Endothelial cell of umbilical vein (primary cell): ENCODE results near the gene CACNA1A. TPM values are rescaled to one million over a fixed set of nuclear protein-coding genes. Genes with fewer than 3 reads are reported as not detected.

Source experiments
- BruUV-seq: library from RNA; stranded (reverse); fragments of 400-500 nt; replicated peaks from 2 replicates; lab custom pipeline; 2021; lab: Mats Ljungman, UMichigan
- CTCF ChIA-PET: fragments of 300-600, 350-600 bp; sonication (Branson Sonifier 250); formaldehyde crosslinking; loops from one replicate; lab custom pipeline; 2021; ENCODE audit warnings: antibody characterized with exemption, inconsistent platforms; lab: Charles Lee
- POLR2A ChIA-PET: fragments of 300-600, 350-600 bp; sonication (Branson Sonifier 250); formaldehyde crosslinking; loops from one replicate; lab custom pipeline; 2021; ENCODE audit warnings: antibody characterized with exemption, inconsistent platforms; lab: Charles Lee
- DNase-seq: peaks from one replicate; pipeline ENCODE4 v3.0.0-alpha.2; 2011; ENCODE audit warnings: low read depth, low spot score
- FAIRE-seq: peaks from 2 replicates; lab custom pipeline; 2011; peaks lifted over from hg19 to GRCh38; lab: Jason Lieb, UNC
- H2AFZ ChIP-seq: 2 replicates; pipeline ENCODE4 v1.6.0; 2012; ENCODE audit warnings: low read depth, low read length, control low read depth, inconsistent platforms
- H3K27ac ChIP-seq: 2 replicates; pipeline ENCODE4 v1.5.1; 2011; ENCODE audit warnings: low read depth, mild to moderate bottlenecking, control low read depth, low read length, moderate library complexity; ENCODE audit not compliant: insufficient read depth
- H3K27me3 ChIP-seq, 2 experiments: 2 replicates each; pipeline versions ENCODE4 v1.6.0 to v1.6.1; 2011; ENCODE audit warnings: low read length in 2 of 2, mixed read lengths in 1 of 2; ENCODE audit not compliant: control insufficient read depth in 2 of 2, insufficient read depth in 2 of 2
- H3K36me3 ChIP-seq, 2 experiments: 2 replicates in 1 of 2; 3 replicates in 1 of 2; pipeline ENCODE4 v1.5.1; 2011; ENCODE audit warnings: low read length in 2 of 2, mild to moderate bottlenecking in 1 of 2, moderate library complexity in 1 of 2; ENCODE audit not compliant: control insufficient read depth in 2 of 2, insufficient read depth in 2 of 2; ENCODE audit errors: extremely low read depth in 1 of 2
- H3K4me1 ChIP-seq: 3 replicates; pipeline ENCODE4 v1.5.1; 2011; ENCODE audit warnings: mild to moderate bottlenecking, low read length; ENCODE audit not compliant: control insufficient read depth, insufficient read depth; ENCODE audit errors: extremely low read depth
- H3K4me2 ChIP-seq: 2 replicates; pipeline ENCODE4 v1.6.1; 2011; ENCODE audit warnings: low read length, control low read depth, mixed read lengths; ENCODE audit not compliant: insufficient read depth
- H3K4me3 ChIP-seq, 3 experiments: fragments of 200-600 bp in 1 of 3; sonication (generic), shearing (Covaris generic) in 1 of 3; replicated peaks in 1 of 3; 2 replicates each; pipeline ENCODE4 v1.5.1; 2011 to 2016; ENCODE audit warnings: control low read depth in 3 of 3, low read length in 3 of 3, mild to moderate bottlenecking in 2 of 3, inconsistent platforms in 1 of 3, low read depth in 1 of 3, moderate library complexity in 1 of 3; ENCODE audit not compliant: insufficient read depth in 1 of 3
- H3K79me2 ChIP-seq: 2 replicates; pipeline ENCODE4 v1.6.0; 2012; ENCODE audit warnings: low read length, inconsistent platforms; ENCODE audit not compliant: control insufficient read depth, insufficient read depth
- H3K9ac ChIP-seq: replicated peaks from 2 replicates; pipeline ENCODE3; 2011; ENCODE audit warnings: low read length, control low read depth; ENCODE audit not compliant: insufficient read depth; ENCODE audit errors: extremely low read depth
- H3K9me1 ChIP-seq: replicated peaks from 3 replicates; pipeline ENCODE4 v1.6.0; 2011; ENCODE audit warnings: mild to moderate bottlenecking, low read length; ENCODE audit not compliant: control insufficient read depth, insufficient read depth; ENCODE audit errors: extremely low read depth
- H3K9me3 ChIP-seq: replicated peaks from 2 replicates; pipeline ENCODE4 v1.5.1; 2012; ENCODE audit warnings: low read length, inconsistent platforms; ENCODE audit not compliant: control insufficient read depth, insufficient read depth
- H4K20me1 ChIP-seq: replicated peaks from 2 replicates; pipeline ENCODE3; 2011; ENCODE audit warnings: mild to moderate bottlenecking, low read length; ENCODE audit not compliant: control insufficient read depth, insufficient read depth; ENCODE audit errors: extremely low read depth
- CTCF ChIP-seq, 2 donors: IDR thresholded peaks; 1 replicate in 1 of 2; 2 replicates in 1 of 2; pipeline ENCODE4 v1.5.1; 2011; ENCODE audit warnings: low read length in 2 of 2, mild to moderate bottlenecking in 2 of 2, moderate library complexity in 2 of 2, control low read depth in 1 of 2, inconsistent platforms in 1 of 2, low read depth in 1 of 2; ENCODE audit not compliant: insufficient read depth in 1 of 2; ENCODE audit errors: extremely low read depth in 1 of 2
- EZH2 ChIP-seq: IDR thresholded peaks from 2 replicates; pipeline ENCODE4 v1.6.1; 2012; ENCODE audit warnings: borderline replicate concordance, low read depth, mild to moderate bottlenecking, moderate library complexity, low read length, inconsistent platforms; ENCODE audit not compliant: severe bottlenecking
- FOS ChIP-seq: IDR thresholded peaks from 2 replicates; pipeline ENCODE4 v1.6.1; 2011; ENCODE audit warnings: mild to moderate bottlenecking, low read length, moderate library complexity, borderline replicate concordance; ENCODE audit not compliant: insufficient read depth
- GATA2 ChIP-seq: IDR thresholded peaks from 2 replicates; pipeline ENCODE4 v1.7.0; 2011; ENCODE audit warnings: low read depth, mild to moderate bottlenecking, moderate library complexity, mixed read lengths, low read length; ENCODE audit not compliant: insufficient read length, insufficient read depth
- JUN ChIP-seq: IDR thresholded peaks from 2 replicates; pipeline ENCODE4 v1.6.1; 2011; ENCODE audit warnings: borderline replicate concordance, low read depth; ENCODE audit not compliant: insufficient read length, insufficient read depth
- MAX ChIP-seq: IDR thresholded peaks from 2 replicates; pipeline ENCODE4 v1.6.1; 2011; ENCODE audit not compliant: insufficient read depth, insufficient read length
- MYC ChIP-seq: IDR thresholded peaks from one replicate; pipeline ENCODE4 v1.6.1; 2011; ENCODE audit warnings: mild to moderate bottlenecking, low read depth, low read length
- POLR2A ChIP-seq: IDR thresholded peaks from 2 replicates; pipeline ENCODE4 v1.6.1; 2012; ENCODE audit warnings: low read depth, mild to moderate bottlenecking, control low read depth, low read length
- POLR2AphosphoS5 ChIP-seq: IDR thresholded peaks from 2 replicates; pipeline ENCODE4 v1.6.1; 2012; ENCODE audit warnings: low read depth, mild to moderate bottlenecking, control low read depth, low read length, moderate library complexity; ENCODE audit not compliant: insufficient read depth
- dilution Hi-C: fragments of 300-500 bp; cut with MboI; formaldehyde crosslinking; loops from one replicate; pipeline ENCODE4 v1.15.0; 2019; ENCODE audit warnings: low sequenced_read_pairs; ENCODE audit not compliant: extremely low pct_ligation_motif_present
- intact Hi-C: fragments of 100-400 bp; cut with micrococcal nuclease; formaldehyde crosslinking; loops from one replicate; pipeline ENCODE4 v1.10.0; 2022
- polyA plus RNA-seq, 4 experiments: library from polyadenylated mRNA; depleted of rRNA in 3 of 4; stranded (reverse) in 3 of 4; unstranded in 1 of 4; fragments of >200 nt; gene quantifications; 2 replicates each; pipeline versions ENCODE4 v1.2.1 to v1.2.3, GENCODE V29; 2011 to 2012; ENCODE audit warnings: missing spikeins in 1 of 4
- total RNA-seq: library from RNA; stranded (reverse); gene quantifications from 2 replicates; pipeline ENCODE4 v1.2.3, GENCODE V29; 2021

Gene CACNA1A
- total and polyA plus RNA-seq, 2 donors (not counting 3 experiments of a cell fraction or from before 2014, with no cell fraction given): 0.17 to 0.38 TPM

- H3K4me1 ChIP-seq: peaks cover under 1% of the 10 kb centered on the region
- no peaks in the 10 kb centered on the region for H3K36me3 ChIP-seq
- intact Hi-C loops (no loop called here), dilution Hi-C loops (no loop called here)
- H3K9ac ChIP-seq: no peak overlapping the region
- no peak overlapping the region for H3K4me2 ChIP-seq
- no peaks in the 10 kb centered on the region for H4K20me1 ChIP-seq
- no peaks in the 10 kb centered on the region for H3K9me3 ChIP-seq
- H3K27me3 ChIP-seq: peaks cover 0 to 2% of the 10 kb centered on the region in 2 experiments
- FAIRE-seq: no peak
- POLR2A ChIA-PET: no interaction called here
- H3K4me3 ChIP-seq: no peak overlapping the region
- H3K9me1 ChIP-seq: no peaks in the 10 kb centered on the region
- H3K79me2 ChIP-seq: no peaks in the 10 kb centered on the region
- no peak for DNase-seq
- CTCF ChIA-PET: no interaction called here
- TF ChIP-seq MYC: no peak
- TF ChIP-seq POLR2AphosphoS5: no peak
- TF ChIP-seq CTCF (IDR thresholded peaks at IDR 0.05; ENCODE audit: extremely low read depth in 1 of 2, insufficient read depth in 1 of 2, low read depth in 1 of 2, low read length in 2 of 2): no peak
- no peak for TF ChIP-seq FOS
- TF ChIP-seq EZH2: no peak
- no peak for TF ChIP-seq GATA2
- no peak for TF ChIP-seq POLR2A
- no peak for TF ChIP-seq MAX
- no peak for TF ChIP-seq JUN
- H3K27ac ChIP-seq: no peak overlapping the region
- BruUV-seq: no TSS peak
- H2AFZ ChIP-seq: no peak overlapping the region
These were observed 277.0 kb downstream of the CACNA1A start for GRCh38 chr19:13229246-13229645.
